ENCODE measurements around the gene OSR1.

OSR1 gene

DNA sequence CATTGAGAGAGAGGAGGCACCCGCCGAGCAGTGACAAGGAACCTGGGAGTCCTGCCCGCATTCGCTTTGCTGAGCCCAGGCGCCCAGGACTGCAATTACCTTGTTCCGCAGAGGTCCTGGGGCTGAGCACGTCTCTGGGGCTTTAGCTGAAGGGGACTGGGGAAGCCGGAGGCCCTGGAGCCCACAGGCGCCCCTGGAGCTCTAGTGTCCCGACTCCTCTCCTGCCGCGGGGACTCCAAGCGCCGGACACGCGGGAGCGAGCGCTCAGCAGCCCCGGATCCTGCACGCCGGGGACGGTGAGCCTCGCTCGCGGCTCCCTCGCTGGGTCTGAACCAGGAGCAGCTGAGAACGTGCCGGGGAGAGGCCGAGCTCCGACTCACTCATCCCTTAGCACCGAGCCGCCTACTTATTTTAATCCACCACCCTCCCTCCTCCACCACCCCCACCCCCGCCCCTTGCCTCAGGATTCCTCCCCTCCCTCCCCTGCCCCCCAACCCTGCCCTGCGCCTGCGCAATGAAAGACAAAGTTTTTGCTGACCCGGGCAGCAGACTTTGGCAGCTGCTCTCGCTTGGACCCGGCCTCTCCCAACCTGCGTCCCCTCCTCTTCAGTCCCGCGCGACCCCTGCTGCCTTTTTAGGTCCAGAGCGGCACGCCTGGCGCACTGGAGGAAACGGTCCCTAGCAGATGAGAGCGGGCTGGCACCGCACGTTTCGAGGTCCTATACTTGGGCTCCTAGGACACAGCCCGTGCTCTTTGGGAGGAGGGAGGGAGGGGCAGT is at the start of gene OSR1:
Gene OSR1 (minus strand): TSS at position 382 of the 779 bp plus-strand sequence. CDS start 4,818 bp downstream, outside the sequence.
- peak; percentile 10 for DNase-seq

DNA sequence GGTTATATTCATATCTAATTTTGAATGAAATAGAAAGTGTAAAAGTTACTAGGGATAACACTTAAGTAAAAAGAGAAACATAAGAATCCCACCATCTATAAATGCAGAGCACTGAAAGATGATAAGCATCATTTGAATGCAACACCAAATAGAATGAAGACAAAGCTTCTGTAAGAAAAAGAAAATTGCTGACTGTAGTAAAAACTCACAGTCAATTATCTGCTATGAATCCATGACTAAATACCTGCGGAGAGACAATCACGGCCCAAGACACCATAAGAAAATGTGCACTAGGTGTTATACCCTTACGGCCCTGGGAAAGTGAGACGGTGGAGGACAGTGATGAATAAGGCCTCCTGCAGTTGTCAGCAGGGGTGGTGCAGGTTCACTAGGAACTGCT is 45.4 kb upstream of the OSR1 start:
- peak; percentile 3 for DNase-seq

- DNase-seq, result no peak
These were observed 33.8 kb upstream of the OSR1 start for GRCh38 chr2:19392191-19392590.

GRCh38 chr2:19389469-19389868 is 31.0 kb upstream of the OSR1 start:
- peak; percentile 18 for DNase-seq

DNA sequence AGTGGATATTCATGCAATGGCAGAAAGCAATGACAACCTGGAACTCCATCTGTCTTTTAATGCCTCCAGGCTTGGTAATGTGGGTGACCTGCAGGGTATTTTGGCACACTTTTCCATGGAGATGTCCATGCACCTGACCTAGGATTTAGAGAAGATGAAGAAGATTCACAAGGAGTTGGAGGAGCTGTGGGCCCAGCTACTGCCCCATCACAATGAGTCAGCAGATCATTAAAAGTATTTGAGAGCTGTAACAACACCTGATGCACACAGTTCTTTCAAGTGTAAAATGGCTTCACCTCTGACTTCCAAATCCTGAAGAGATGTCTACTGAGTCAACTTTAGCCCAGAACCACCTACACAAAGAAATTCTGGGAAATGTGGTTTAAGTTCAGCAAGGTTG is 22.1 kb upstream of the OSR1 start:
- no peak for DNase-seq

DNA sequence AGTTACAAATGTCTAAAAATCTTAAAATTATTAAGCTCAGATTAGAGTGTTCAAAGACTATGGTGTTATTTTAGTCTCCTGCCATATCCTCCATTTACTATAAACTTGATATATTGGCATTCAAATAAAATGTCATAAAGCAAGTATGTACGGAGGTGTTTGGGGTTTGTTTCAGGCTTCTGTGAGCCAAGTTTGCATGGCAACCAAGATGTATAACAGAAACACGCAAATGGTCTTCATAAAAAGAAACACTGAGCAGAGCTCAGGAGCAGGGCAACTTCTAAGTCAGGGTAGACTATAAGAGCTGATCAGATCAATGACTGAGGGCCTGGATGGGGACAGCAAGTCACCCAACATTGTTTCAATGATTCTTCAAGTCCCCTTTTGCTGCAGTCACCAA is 20.5 kb upstream of the OSR1 start:
- no peak for DNase-seq

DNA sequence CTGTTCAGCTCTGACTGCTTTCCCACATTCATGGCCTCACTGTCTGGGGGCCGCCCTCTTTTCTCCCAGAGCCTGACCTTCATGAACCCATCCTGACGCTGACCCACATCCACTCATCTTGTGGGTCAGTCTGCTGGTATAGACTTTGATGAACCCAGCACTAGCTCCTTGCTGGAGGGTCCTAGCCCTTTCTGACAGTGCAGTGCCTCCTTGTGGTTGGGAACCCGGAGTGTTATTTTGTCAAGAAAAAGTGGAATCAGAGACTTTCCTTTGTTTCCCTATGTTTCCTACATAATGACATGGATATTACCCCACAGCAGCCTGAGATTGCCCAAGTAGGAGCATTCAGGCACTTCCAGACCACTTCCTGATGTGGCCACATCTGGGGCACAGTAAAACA is 19.3 kb upstream of the OSR1 start:
- DNase-seq, result no peak

- DNase-seq, result no peak
These were observed 14.9 kb upstream of the OSR1 start for GRCh38 chr2:19373352-19373751.

DNA sequence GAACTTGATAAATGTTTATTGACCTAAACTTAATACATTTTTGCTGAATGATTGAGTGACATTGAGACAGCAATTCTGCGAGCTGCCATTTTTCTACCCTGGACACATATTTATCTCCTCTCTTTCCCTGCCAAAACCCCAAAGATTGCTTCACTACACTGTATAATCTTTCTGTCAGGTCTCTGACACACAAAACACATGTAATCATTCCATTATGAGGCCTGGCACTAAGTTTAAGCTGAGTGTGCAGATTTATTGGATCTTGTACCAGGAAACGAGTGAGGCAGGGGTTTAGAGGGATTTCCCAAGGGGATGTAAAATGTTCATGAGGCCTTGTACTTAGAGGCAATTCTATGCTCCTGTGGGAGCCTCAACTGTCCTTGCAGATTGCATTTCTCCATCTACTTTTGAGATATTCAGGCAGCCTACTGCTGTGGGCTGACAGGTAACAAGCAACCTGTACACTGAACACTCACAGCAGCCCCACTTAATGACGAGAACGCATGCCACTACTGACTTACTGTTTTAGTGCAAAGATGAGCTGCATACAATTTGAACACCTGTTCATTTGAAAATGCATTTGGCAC is 13.7 kb upstream of the OSR1 start:
- no peak for DNase-seq

DNA sequence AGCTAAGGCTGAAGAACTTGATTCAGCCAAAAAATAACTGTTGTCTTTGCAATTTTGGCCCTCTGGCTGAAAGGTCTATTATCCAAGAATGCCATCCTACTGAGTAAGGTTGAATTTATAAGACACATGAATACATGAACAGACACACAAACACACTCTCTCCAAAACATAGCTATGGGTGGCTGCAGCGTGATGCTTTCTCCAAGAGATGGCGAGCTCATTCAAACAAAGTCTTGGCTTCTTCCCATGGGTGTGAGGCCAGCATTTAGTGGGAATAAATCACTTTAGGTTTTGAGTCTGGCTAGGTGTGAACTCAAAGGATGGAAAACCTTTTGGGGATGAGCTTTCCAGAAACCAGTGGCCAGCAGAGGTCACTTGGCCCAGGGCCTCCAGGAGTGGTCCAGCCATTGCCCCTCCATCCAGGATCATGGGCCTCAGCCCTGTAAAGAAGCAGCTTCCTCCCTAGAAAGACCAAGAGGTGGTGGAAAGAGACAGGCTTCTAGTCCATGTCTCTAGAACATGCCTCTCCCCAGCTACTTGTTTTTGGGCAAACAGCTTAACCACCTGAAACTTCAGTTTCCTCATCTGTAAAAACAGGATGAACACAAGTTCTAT is 11.0 kb upstream of the OSR1 start:
- DNase-seq, result peak; percentile 4

- no peak for DNase-seq
These were observed 10.3 kb upstream of the OSR1 start for GRCh38 chr2:19368760-19369159.

GRCh38 chr2:19367326-19367725 is 8.9 kb upstream of the OSR1 start:
- no peak for DNase-seq

DNA sequence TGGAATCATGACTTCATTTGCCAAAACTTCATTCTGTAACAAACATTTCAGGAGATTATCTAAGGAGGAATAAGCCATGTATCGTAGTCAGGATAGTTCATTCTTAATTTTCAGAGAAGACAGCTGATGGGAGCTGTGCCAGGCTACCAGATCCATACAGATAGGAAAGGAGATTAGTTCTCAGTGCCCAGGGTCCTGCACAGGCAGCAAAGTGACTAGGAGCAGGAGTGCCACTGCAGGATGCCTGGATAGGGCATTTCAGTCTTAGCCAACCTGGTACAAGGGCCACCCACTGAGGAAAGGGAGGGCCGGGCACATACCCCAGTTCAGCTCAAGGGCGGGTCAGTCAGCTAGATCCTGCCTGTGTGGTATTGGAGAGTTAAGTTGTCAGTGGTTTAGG is 6.7 kb upstream of the OSR1 start:
- no peak for DNase-seq

GRCh38 chr2:19364014-19364413 is 5.6 kb upstream of the OSR1 start:
- DNase-seq, result no peak

- no peak for DNase-seq
These were observed 5.0 kb upstream of the OSR1 start for GRCh38 chr2:19363474-19363778.

DNA sequence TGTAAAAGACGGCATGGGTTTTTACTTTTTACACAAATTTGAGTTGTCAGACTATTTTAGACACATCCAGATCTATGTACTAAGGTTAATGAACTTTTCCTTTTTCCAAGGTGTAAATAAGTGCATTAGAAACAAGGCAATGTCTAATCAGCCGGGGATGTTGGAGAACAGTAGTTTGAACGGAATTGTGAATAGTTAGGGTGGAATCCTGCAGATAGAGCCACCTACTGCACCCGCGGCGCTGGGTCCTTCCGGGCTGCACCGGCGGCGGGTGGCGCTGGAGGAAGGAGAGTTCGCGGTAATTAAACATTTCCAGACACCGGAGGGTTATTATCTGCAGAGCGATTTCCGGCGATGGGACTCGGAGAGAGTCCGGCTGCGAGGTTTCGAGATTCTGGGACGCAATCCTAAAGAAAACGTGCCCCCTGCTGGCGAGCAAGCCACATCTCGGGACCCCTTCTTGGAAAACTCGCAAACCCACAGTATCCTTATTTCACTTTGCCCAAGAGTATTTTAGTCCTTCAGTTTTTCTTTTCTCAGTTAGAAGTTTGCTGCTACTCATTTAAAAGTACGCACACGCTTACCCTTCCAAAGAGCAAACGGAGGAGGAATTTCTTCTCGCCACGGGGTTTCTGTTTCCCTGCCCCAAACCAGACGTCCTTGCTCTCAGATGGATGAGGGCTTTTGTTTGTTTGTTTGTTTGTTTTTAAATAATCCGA is 4.5 kb upstream of the OSR1 start:
- peak; percentile 72 for DNase-seq

GRCh38 chr2:19362094-19362754 is 3.8 kb upstream of the OSR1 start:
- no peak for DNase-seq

- no peak for DNase-seq
These were observed 3.0 kb upstream of the OSR1 start for GRCh38 chr2:19361325-19361990.

DNA sequence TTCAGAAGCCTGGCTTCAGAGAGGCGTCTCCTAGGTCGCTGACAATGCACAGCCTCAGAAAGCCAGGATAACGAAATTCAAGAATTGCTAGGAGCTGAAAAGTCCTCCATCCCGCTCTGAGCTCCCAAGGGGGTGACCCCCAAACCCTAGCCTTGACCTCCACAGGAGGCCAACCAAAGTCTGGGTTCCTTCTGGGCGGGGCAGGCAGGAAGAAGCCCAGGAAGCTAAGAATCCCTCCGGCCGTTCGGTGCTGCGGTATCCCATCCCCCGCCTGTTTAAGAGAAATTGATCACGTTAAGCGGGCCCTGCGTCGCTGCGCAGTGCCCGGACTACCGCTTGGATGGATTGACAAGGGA is 2.5 kb upstream of the OSR1 start:
- DNase-seq, result no peak

GRCh38 chr2:19360266-19360965 is 2.0 kb upstream of the OSR1 start:
- DNase-seq, result no peak

GRCh38 chr2:19359456-19359855 is 1.0 kb upstream of the OSR1 start:
- no peak for DNase-seq

DNA sequence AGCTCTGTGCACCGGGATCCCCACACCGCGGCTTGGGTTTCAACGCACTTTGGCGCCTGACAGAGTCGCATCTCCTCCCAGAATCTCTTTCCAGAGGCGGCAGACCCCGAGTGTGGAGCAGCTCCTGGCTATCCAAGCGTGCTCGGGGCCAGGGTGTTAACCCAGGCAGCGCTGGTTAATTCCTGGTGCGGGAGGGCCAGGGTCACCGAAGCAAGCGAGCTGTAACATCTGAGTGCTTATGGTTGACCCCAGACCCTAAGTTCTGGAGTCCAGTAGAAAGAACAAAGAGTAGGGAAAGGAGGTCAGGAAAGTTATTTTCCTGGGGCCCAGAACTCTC is 566 bp upstream of the OSR1 start:
- no peak for DNase-seq

Measured in NCI-H69 (cell line).